Measurements from ENCODE around the gene FCHO1. TPM values are rescaled to one million over a fixed set of nuclear protein-coding genes. Genes with fewer than 3 reads are reported as not detected.
A peak's percentile ranks its signal among the peaks of the same experiment; 100 is the strongest.

FCHO1 gene
- total RNA-seq, 2 experiments from 2014 or later: 85.6 to 107 TPM

GRCh38 chr19:17755443-17755890 lies 4.2 kb downstream of the FCHO1 start:
- BruUV-seq (replicated peaks): no TSS peak
- Histone ChIP-seq H3K79me2 (ENCODE audit: insufficient read depth, low read depth, low read length) (peaks cover 30% of the 10 kb centered on the region), H3K27ac (ENCODE audit: low read depth, low read length, poor library complexity, severe bottlenecking) (peak overlapping the region; percentile 93), H2AFZ (ENCODE audit: low read length) (no peak overlapping the region), H3K9me2 (ENCODE audit: insufficient read depth, low read length) (no peaks in the 10 kb centered on the region), H3K4me2 (ENCODE audit: low read length) (peak overlapping the region; percentile 80), H3K9me3 (ENCODE audit: low read length) (no peaks in the 10 kb centered on the region), H3K4me1 (ENCODE audit: insufficient read depth, low read length, poor library complexity, severe bottlenecking) (peaks cover 64% of the 10 kb centered on the region), H3K4me3 (ENCODE audit: low read depth, low read length, poor library complexity, severe bottlenecking) (peak overlapping the region; percentile 54), H4K20me1 (ENCODE audit: insufficient read depth, low read length) (no peaks in the 10 kb centered on the region), H3K36me3 (ENCODE audit: insufficient read depth, low read length) (peaks cover 66% of the 10 kb centered on the region)
- TF ChIP-seq EZH2phosphoT487 (IDR thresholded peaks at IDR 0.05; ENCODE audit: borderline replicate concordance, low read depth, low read length): no peak
- TF ChIP-seq, protein P1, sequence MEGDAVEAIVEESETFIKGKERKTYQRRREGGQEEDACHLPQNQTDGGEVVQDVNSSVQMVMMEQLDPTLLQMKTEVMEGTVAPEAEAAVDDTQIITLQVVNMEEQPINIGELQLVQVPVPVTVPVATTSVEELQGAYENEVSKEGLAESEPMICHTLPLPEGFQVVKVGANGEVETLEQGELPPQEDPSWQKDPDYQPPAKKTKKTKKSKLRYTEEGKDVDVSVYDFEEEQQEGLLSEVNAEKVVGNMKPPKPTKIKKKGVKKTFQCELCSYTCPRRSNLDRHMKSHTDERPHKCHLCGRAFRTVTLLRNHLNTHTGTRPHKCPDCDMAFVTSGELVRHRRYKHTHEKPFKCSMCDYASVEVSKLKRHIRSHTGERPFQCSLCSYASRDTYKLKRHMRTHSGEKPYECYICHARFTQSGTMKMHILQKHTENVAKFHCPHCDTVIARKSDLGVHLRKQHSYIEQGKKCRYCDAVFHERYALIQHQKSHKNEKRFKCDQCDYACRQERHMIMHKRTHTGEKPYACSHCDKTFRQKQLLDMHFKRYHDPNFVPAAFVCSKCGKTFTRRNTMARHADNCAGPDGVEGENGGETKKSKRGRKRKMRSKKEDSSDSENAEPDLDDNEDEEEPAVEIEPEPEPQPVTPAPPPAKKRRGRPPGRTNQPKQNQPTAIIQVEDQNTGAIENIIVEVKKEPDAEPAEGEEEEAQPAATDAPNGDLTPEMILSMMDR (conservative IDR thresholded peaks at IDR 0.05; ENCODE audit: low read length): no peak
- intact Hi-C loops (cut with micrococcal nuclease; ENCODE audit: unreplicated experiment): loop anchor here (2.0 to 10.0 kb wide), 2 partner anchors 17 to 231 kb away; a partner anchor contains a TSS
- CTCF ChIA-PET (ENCODE audit: unreplicated experiment): interaction anchor here (0.5 to 1.9 kb wide), 6 partner anchors 9 to 194 kb away, joined by 3 to 7 read pairs (median 4); partner anchors contain the start of gene RPL18A
- DNase-seq (ENCODE audit: low spot score): no peak
- POLR2A ChIA-PET: interaction anchor here (0.7 to 1.3 kb wide), 2 partner anchors 11 to 16 kb away, joined by 3 to 7 read pairs; no protein-coding TSS in a partner anchor

DNA sequence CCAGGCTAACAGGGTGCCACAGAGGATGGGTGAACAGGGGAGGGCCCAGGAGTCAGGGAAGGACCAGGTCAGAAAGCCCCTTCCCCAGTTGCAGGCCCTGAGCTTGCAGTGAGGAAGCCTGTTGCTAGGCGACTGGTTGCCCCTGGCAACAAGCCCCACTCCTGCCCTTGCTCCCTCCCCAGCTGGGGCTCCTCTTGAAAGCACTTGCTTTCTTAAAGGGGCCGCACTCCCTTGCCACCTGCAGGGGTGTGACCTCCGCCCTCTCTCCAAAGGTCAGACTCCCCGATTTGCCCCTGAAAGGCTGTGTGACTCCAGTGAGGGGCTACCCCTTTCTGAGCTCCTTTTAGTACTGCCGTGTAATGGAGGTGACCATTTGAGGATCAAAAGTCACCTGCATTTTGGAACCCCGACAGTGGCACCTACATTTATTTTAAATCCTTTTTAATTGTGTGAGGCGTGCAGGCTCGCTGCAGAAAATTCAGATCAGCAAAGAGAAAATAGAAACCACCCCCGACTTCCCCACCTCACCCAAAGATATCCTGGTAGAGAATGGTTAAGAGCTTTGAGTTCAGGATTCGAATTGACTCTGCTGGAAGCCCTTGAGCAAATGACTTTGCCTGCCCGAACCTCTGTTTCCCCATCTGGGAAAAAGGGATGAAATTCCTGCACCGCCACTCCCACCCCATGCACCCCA lies 4.8 kb downstream of the FCHO1 start:
- ChIA-PET POLR2A (interaction anchor here (0.7 kb wide), 1 partner anchor 17 kb away, joined by 3 read pairs; no protein-coding TSS in a partner anchor), CTCF (ENCODE audit: unreplicated experiment) (no interaction called here)
- TF ChIP-seq, protein P1 (conservative IDR thresholded peaks at IDR 0.05; ENCODE audit: low read length): no peak
- TF ChIP-seq EZH2phosphoT487 (IDR thresholded peaks at IDR 0.05; ENCODE audit: borderline replicate concordance, low read depth, low read length): no peak
- peak overlapping the region; percentile 54 for H3K4me3 ChIP-seq (ENCODE audit: low read depth, low read length, poor library complexity, severe bottlenecking)
- no TSS peak for BruUV-seq (replicated peaks)
- H4K20me1 ChIP-seq (ENCODE audit: insufficient read depth, low read length): no peaks in the 10 kb centered on the region
- no peaks in the 10 kb centered on the region for H3K9me2 ChIP-seq (ENCODE audit: insufficient read depth, low read length)
- H2AFZ ChIP-seq (ENCODE audit: low read length): no peak overlapping the region
- H3K4me2 ChIP-seq (ENCODE audit: low read length): peak overlapping the region; percentile 80
- peaks cover 73% of the 10 kb centered on the region for H3K36me3 ChIP-seq (ENCODE audit: insufficient read depth, low read length)
- intact Hi-C loops (cut with micrococcal nuclease; ENCODE audit: unreplicated experiment): loop anchor here (2.0 to 10.0 kb wide), 2 partner anchors 17 to 231 kb away; a partner anchor contains a TSS
- H3K9me3 ChIP-seq (ENCODE audit: low read length): no peaks in the 10 kb centered on the region
- peaks cover 31% of the 10 kb centered on the region for H3K79me2 ChIP-seq (ENCODE audit: insufficient read depth, low read depth, low read length)
- H3K4me1 ChIP-seq (ENCODE audit: insufficient read depth, low read length, poor library complexity, severe bottlenecking): peaks cover 70% of the 10 kb centered on the region
- peak; percentile 91 for DNase-seq (ENCODE audit: low spot score)
- H3K27ac ChIP-seq (ENCODE audit: low read depth, low read length, poor library complexity, severe bottlenecking): peak overlapping the region; percentile 93

- Histone ChIP-seq H3K27ac (ENCODE audit: low read depth, low read length, poor library complexity, severe bottlenecking) (no peak overlapping the region), H3K36me3 (ENCODE audit: insufficient read depth, low read length) (peaks cover 81% of the 10 kb centered on the region), H3K4me2 (ENCODE audit: low read length) (no peak overlapping the region), H2AFZ (ENCODE audit: low read length) (no peak overlapping the region), H3K4me1 (ENCODE audit: insufficient read depth, low read length, poor library complexity, severe bottlenecking) (peaks cover 64% of the 10 kb centered on the region), H3K9me2 (ENCODE audit: insufficient read depth, low read length) (no peaks in the 10 kb centered on the region), H3K9me3 (ENCODE audit: low read length) (no peaks in the 10 kb centered on the region), H3K4me3 (ENCODE audit: low read depth, low read length, poor library complexity, severe bottlenecking) (no peak overlapping the region), H3K79me2 (ENCODE audit: insufficient read depth, low read depth, low read length) (peaks cover 27% of the 10 kb centered on the region), H4K20me1 (ENCODE audit: insufficient read depth, low read length) (no peaks in the 10 kb centered on the region)
- no peak for DNase-seq (ENCODE audit: low spot score)
- POLR2A ChIA-PET: interaction anchor here (0.6 kb wide), 1 partner anchor 332 kb away, joined by 3 read pairs; no protein-coding TSS in a partner anchor
- CTCF ChIA-PET (ENCODE audit: unreplicated experiment): no interaction called here
- intact Hi-C loops (cut with micrococcal nuclease; ENCODE audit: unreplicated experiment): loop anchor here (10.0 kb wide), 1 partner anchor 232 kb away; a partner anchor contains a TSS
- no peak for TF ChIP-seq EZH2phosphoT487 (IDR thresholded peaks at IDR 0.05; ENCODE audit: borderline replicate concordance, low read depth, low read length)
- TF ChIP-seq, protein P1 (conservative IDR thresholded peaks at IDR 0.05; ENCODE audit: low read length): no peak
- no TSS peak for BruUV-seq (replicated peaks)
Observed at GRCh38 chr19:17757125-17757524, 5.8 kb downstream of the FCHO1 start.

All from OCI-LY7 (cell line).